Measurements from ENCODE around the gene ZP4. TPM values are rescaled to one million over a fixed set of nuclear protein-coding genes. Genes with fewer than 3 reads are reported as not detected.

ZP4 gene
- total RNA-seq, 1 experiment from 2014 or later, result not detected

DNA sequence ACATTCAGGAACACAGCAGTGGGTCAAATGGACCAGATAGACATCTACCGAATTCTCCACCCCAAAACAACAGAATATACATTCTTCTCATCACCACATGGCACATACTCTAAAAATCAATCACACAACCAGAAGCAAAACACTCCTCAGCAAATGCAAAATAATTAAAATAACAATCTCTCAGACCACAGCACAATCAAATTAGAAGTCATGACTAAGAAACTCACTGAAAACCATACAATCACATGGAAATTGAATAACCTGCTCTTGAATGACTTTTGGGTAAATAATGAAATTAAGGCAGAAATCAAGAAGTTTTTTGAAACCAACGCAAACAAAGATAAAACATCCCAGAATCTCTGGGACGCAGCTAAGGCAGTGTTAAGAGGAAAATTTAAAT is 49.2 kb downstream of the ZP4 start:
- Histone ChIP-seq H4K20me1 (ENCODE audit: insufficient read depth) (no peaks in the 10 kb centered on the region), H3K9me3 (ENCODE audit: control insufficient read depth in 1 of 2, insufficient read depth in 1 of 2, low read depth in 1 of 2, low read length in 2 of 2) (peaks cover under 1 to 9% of the 10 kb centered on the region in 2 experiments; a peak in 2 of 4 replicates), H3K9me2 (ENCODE audit: insufficient read depth) (no peaks in the 10 kb centered on the region), H3K4me1 (ENCODE audit: control insufficient read depth in 1 of 2, insufficient read depth in 2 of 2, low read length in 2 of 2) (no peaks in the 10 kb centered on the region), H3K27ac (ENCODE audit: low read depth, low read length) (no peak overlapping the region), H3K79me2 (ENCODE audit: insufficient read depth, low read length) (no peaks in the 10 kb centered on the region), H3K36me3 (ENCODE audit: control insufficient read depth in 1 of 2, insufficient read depth in 2 of 2, low read length in 2 of 2) (no peaks in the 10 kb centered on the region), H3K27me3 (ENCODE audit: insufficient read depth, low read length) (no peaks in the 10 kb centered on the region), H3K4me2 (ENCODE audit: low read length) (no peak overlapping the region), H2AFZ (ENCODE audit: low read depth, low read length, poor library complexity, severe bottlenecking) (no peak overlapping the region), H3K4me3 (replicated peaks in 1 of 2; ENCODE audit: low read depth in 1 of 2, low read length in 2 of 2) (no peak overlapping the region), H3K9ac (ENCODE audit: low read length) (no peak overlapping the region)
- ChIA-PET POLR2A (no interaction called here), CTCF (no interaction called here), RAD21 (ENCODE audit: low non-redundant PET in 1 of 2, low total read pairs in 2 of 2, uncharacterized antibody in 2 of 2, unreplicated experiment in 2 of 2) (no interaction called here)
- DNase-seq (ENCODE audit: low read depth, low spot score) (no peak), ATAC-seq (no peak)
- BruUV-seq (replicated peaks), result no TSS peak
- TF ChIP-seq, protein P1, sequence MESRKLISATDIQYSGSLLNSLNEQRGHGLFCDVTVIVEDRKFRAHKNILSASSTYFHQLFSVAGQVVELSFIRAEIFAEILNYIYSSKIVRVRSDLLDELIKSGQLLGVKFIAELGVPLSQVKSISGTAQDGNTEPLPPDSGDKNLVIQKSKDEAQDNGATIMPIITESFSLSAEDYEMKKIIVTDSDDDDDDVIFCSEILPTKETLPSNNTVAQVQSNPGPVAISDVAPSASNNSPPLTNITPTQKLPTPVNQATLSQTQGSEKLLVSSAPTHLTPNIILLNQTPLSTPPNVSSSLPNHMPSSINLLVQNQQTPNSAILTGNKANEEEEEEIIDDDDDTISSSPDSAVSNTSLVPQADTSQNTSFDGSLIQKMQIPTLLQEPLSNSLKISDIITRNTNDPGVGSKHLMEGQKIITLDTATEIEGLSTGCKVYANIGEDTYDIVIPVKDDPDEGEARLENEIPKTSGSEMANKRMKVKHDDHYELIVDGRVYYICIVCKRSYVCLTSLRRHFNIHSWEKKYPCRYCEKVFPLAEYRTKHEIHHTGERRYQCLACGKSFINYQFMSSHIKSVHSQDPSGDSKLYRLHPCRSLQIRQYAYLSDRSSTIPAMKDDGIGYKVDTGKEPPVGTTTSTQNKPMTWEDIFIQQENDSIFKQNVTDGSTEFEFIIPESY (IDR thresholded peaks at IDR 0.05; ENCODE audit: extremely low read depth, insufficient replicate concordance, low read length), result no peak
- TF ChIP-seq, protein P2, sequence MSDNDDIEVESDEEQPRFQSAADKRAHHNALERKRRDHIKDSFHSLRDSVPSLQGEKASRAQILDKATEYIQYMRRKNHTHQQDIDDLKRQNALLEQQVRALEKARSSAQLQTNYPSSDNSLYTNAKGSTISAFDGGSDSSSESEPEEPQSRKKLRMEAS (IDR thresholded peaks at IDR 0.05), result no peak
- no peak for TF ChIP-seq FOSL1 (IDR thresholded peaks at IDR 0.05; ENCODE audit: low read depth)
- no peak for TF ChIP-seq ZNF274 (IDR thresholded peaks at IDR 0.05; ENCODE audit: low read depth, low read length)
- TF ChIP-seq, protein P3, sequence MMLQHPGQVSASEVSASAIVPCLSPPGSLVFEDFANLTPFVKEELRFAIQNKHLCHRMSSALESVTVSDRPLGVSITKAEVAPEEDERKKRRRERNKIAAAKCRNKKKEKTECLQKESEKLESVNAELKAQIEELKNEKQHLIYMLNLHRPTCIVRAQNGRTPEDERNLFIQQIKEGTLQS (IDR thresholded peaks at IDR 0.05), result no peak
- no peak for TF ChIP-seq ZFX (IDR thresholded peaks at IDR 0.05)
- TF ChIP-seq YY1 (IDR thresholded peaks at IDR 0.05; ENCODE audit: extremely low read depth, insufficient replicate concordance, low read depth, low read length), result no peak
- TF ChIP-seq TCF7L2 (IDR thresholded peaks at IDR 0.05; ENCODE audit: borderline replicate concordance, extremely low read depth, insufficient read depth, insufficient read length), result no peak
- TF ChIP-seq SIN3A (IDR thresholded peaks at IDR 0.05; ENCODE audit: low read depth), result no peak
- no peak for TF ChIP-seq ELF1 (IDR thresholded peaks at IDR 0.05; ENCODE audit: borderline replicate concordance, low read depth)
- TF ChIP-seq REST (IDR thresholded peaks at IDR 0.05; ENCODE audit: low read depth), result no peak
- TF ChIP-seq CEBPB (IDR thresholded peaks at IDR 0.05; ENCODE audit: low read depth), result no peak
- no peak for TF ChIP-seq EZH2 (IDR thresholded peaks at IDR 0.05)
- TF ChIP-seq SRF (IDR thresholded peaks at IDR 0.05; ENCODE audit: low read depth), result no peak
- no peak for TF ChIP-seq SP1 (IDR thresholded peaks at IDR 0.05; ENCODE audit: low read depth)
- no peak for TF ChIP-seq CBX3 (IDR thresholded peaks at IDR 0.05; ENCODE audit: low read depth)
- no peak for TF ChIP-seq EGR1 (IDR thresholded peaks at IDR 0.05; ENCODE audit: low read depth)
- no peak for TF ChIP-seq JUND (IDR thresholded peaks at IDR 0.05)
- no peak for TF ChIP-seq EZH2phosphoT487 (IDR thresholded peaks at IDR 0.05; ENCODE audit: borderline replicate concordance)
- intact Hi-C loops (cut with micrococcal nuclease), result no loop called here

Data from HCT116 (cell line).